Heart right ventricle (tissue), 16 donors: ENCODE results near the gene TIMM17B. TPM values are rescaled to one million over a fixed set of nuclear protein-coding genes. Genes with fewer than 3 reads are reported as not detected.

Experiments used
- ATAC-seq, 8 donors: fragments of 200-7000 bp; cut with Tn5 transposase; one replicate each; pipeline ENCODE4 v1.9.1; 2020; ENCODE audit warnings: mild to moderate bottlenecking in 8 of 8, moderate library complexity in 8 of 8, moderate number of reproducible peaks in 1 of 8
- DNase-seq, 2 donors: peaks; one replicate each; pipeline ENCODE4 v3.0.0-alpha.2; 2020
- H3K27ac ChIP-seq, 10 donors: fragments of 200-600 bp; sonication (generic) in 2 of 10; one replicate each; pipeline versions ENCODE4 v1.5.0 to v1.8.0; 2020 to 2022; ENCODE audit warnings: mild to moderate bottlenecking in 3 of 10
- H3K27me3 ChIP-seq, 7 donors: fragments of 200-600 bp; one replicate each; pipeline ENCODE4 v1.8.0; 2021 to 2022; ENCODE audit warnings: mild to moderate bottlenecking in 2 of 7
- H3K36me3 ChIP-seq, 9 donors: fragments of 200-600 bp; sonication (generic) in 1 of 9; one replicate each; pipeline versions ENCODE4 v1.5.0 to v1.8.0; 2020 to 2022; ENCODE audit warnings: mild to moderate bottlenecking in 2 of 9
- H3K4me1 ChIP-seq, 9 donors: fragments of 200-600 bp; sonication (generic) in 1 of 9; one replicate each; pipeline versions ENCODE4 v1.5.0 to v1.8.0; 2020 to 2022; ENCODE audit warnings: mild to moderate bottlenecking in 4 of 9
- H3K4me3 ChIP-seq, 10 donors: fragments of 200-600 bp; sonication (generic) in 2 of 10; one replicate each; pipeline versions ENCODE4 v1.5.0 to v1.8.0; 2020 to 2022; ENCODE audit warnings: mild to moderate bottlenecking in 7 of 10, moderate library complexity in 2 of 10
- H3K9me3 ChIP-seq, 11 donors: fragments of 200-600 bp in 10 of 11; sonication (generic) in 2 of 11; one replicate each; pipeline versions ENCODE4 v1.5.0 to v1.8.0; 2013 to 2022; ENCODE audit warnings: mild to moderate bottlenecking in 2 of 11, control low read depth in 1 of 11, moderate library complexity in 1 of 11
- WGBS, 2 donors: extraction: QIAGEN DNeasy Blood & Tissue Kit; methylation state at CpG; one replicate each; pipeline ENCODE4 v1.1.7; 2013; ENCODE audit warnings: inconsistent platforms in 1 of 2; 5-methylcytosine and 5-hydroxymethylcytosine counted together
- intact Hi-C, 10 donors: fragments of 100-400 bp; cut with DNase I; formaldehyde crosslinking; loops; one replicate each; pipeline versions ENCODE4 v1.11.1 to v1.14.2; 2022
- polyA plus RNA-seq, 2 donors: library from polyadenylated mRNA; stranded (reverse); fragments of 200-250 nt; gene quantifications; one replicate each; pipeline ENCODE4 v1.2.3, GENCODE V29; 2013
- total RNA-seq, 10 donors: library from RNA; stranded (reverse); fragmentation: NEBNext Ultra II Directional in 3 of 10; extraction: Animal tissue kit (Norgen Biotek cat#: 25700) in 3 of 10; gene quantifications; one replicate each; pipeline versions ENCODE4 v1.2.1 to v1.2.4, GENCODE V29; 2021 to 2023
- TF ChIP-seq, protein P1 (sequence below), 9 donors: fragments of 200-600 bp; sonication (generic) in 2 of 9; IDR thresholded peaks; one replicate each; pipeline versions ENCODE4 v1.5.0 to v1.8.0; 2021 to 2022; ENCODE audit warnings: antibody characterized with exemption in 9 of 9, mild to moderate bottlenecking in 5 of 9, moderate library complexity in 1 of 9
- donor health status: Arrhythmogenic right ventricular cardiomyopathy.
- donor health status: ischemic (EF 13 %, LVEDD 7.1; RV severe dilation, severe dysfunction).
- donor health status: healthy with polysubstance abuse.
- donor health status: DM: no; HTN: yes; CAD: no.
- donor health status: DM: no; HTN: no; CAD: no.
- donor health status: ischemic (EF 25% LVEDD 6.9; RV normal size, moderate dysfunction).
- donor health status: ischemic (EF 25% LVEDD 5.7; RV mildly dilated, moderate dysfunction).
- donor health status: healthy.
- donor health status: DM: yes; HTN: yes; CAD: no.
- donor health status: Ischemic cardiomyopathy.
- donor health status: ischemic (EF 35%, LVEDD 5.7; RV mildly dilated, moderate dysfunction).
- donor health status: nonischemic (EF 11% LVEDD 7.7; RV severe dilation, severe dysfunction).
- donor health status: DM: yes; HTN: yes; CAD: no.
- donor health status: PGD.
- donor health status: ischemic (EF 29% LVEDD 5.4; RV normal size, mild dysfunction).
- donor health status: nonischemic (EF 23%, LVEDD 6.1; RV moderate dilation, normal function).

TIMM17B gene
- total and polyA plus RNA-seq, 12 donors = 58.3 to 100 (median 67.0) TPM

GRCh38 chrX:48904180-48904579 lies 6.6 kb upstream of the TIMM17B start:
- WGBS, 2 donors = 75 to 83% methylated on average over 7 to 8 of the region's 8 CpGs
- TF ChIP-seq, protein P1, sequence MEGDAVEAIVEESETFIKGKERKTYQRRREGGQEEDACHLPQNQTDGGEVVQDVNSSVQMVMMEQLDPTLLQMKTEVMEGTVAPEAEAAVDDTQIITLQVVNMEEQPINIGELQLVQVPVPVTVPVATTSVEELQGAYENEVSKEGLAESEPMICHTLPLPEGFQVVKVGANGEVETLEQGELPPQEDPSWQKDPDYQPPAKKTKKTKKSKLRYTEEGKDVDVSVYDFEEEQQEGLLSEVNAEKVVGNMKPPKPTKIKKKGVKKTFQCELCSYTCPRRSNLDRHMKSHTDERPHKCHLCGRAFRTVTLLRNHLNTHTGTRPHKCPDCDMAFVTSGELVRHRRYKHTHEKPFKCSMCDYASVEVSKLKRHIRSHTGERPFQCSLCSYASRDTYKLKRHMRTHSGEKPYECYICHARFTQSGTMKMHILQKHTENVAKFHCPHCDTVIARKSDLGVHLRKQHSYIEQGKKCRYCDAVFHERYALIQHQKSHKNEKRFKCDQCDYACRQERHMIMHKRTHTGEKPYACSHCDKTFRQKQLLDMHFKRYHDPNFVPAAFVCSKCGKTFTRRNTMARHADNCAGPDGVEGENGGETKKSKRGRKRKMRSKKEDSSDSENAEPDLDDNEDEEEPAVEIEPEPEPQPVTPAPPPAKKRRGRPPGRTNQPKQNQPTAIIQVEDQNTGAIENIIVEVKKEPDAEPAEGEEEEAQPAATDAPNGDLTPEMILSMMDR (IDR thresholded peaks at IDR 0.05) = no peak
- intact Hi-C loops = loop anchor here in 1 of 10 donors (10.0 kb wide), 1 partner anchor 99 kb away; the partner anchor contains the start of gene HDAC6
- ATAC-seq (no peak), DNase-seq (no peak)
- H3K27me3 ChIP-seq = no peaks in the 10 kb centered on the region
- peaks cover 0 to 88% (median 0%) of the 10 kb centered on the region in 9 donors for H3K36me3 ChIP-seq
- no peak overlapping the region for H3K4me3 ChIP-seq
- no peaks in the 10 kb centered on the region for H3K9me3 ChIP-seq
- peaks cover 0 to 6% (median 0%) of the 10 kb centered on the region in 9 donors for H3K4me1 ChIP-seq
- H3K27ac ChIP-seq = no peak overlapping the region

DNA sequence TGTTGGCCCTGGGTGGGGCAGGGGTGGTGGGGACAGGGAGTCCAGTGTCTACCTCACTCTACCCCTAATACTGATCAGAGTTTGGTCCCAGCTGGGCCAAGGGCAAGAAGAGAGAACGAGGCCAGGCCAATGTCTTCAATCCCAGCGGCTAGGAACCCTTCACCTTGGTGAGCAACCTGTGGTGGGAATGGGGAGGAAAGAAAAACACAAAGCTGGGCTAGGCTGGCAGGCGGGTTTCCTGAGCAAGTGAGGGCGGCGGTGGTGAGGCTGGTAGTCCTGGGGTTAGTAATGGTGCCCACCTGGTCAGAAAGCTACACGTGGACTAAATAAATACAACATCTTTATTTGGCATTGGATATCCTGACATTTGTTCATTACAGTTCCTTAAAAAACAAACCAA lies 5.7 kb upstream of the TIMM17B start:
- no peak for DNase-seq
- peaks cover 0 to 1% (median 0%) of the 10 kb centered on the region in 11 donors for H3K9me3 ChIP-seq
- TF ChIP-seq, protein P1 (IDR thresholded peaks at IDR 0.05) = no peak
- H3K4me3 ChIP-seq = no peak overlapping the region
- 82 to 92% methylated on average over 4 to 6 of the region's 6 CpGs for WGBS, 2 donors
- H3K36me3 ChIP-seq = peaks cover 0 to 79% (median 0%) of the 10 kb centered on the region in 9 donors
- no peak for ATAC-seq
- peaks cover 0 to 15% (median 5%) of the 10 kb centered on the region in 9 donors for H3K4me1 ChIP-seq
- no peaks in the 10 kb centered on the region for H3K27me3 ChIP-seq
- intact Hi-C loops = loop anchor here in 1 of 10 donors (10.0 kb wide), 1 partner anchor 98 kb away; the partner anchor contains the start of gene HDAC6
- no peak overlapping the region for H3K27ac ChIP-seq

- H3K27me3 ChIP-seq = no peaks in the 10 kb centered on the region
- peaks cover 0 to 17% (median 5%) of the 10 kb centered on the region in 9 donors for H3K4me1 ChIP-seq
- ATAC-seq (no peak), DNase-seq (no peak)
- no peak overlapping the region for H3K4me3 ChIP-seq
- H3K36me3 ChIP-seq = peaks cover 0 to 79% (median 0%) of the 10 kb centered on the region in 9 donors
- TF ChIP-seq, protein P1 (IDR thresholded peaks at IDR 0.05) = no peak
- H3K27ac ChIP-seq = no peak overlapping the region
- intact Hi-C loops = loop anchor here in 1 of 10 donors (10.0 kb wide), 1 partner anchor 98 kb away; the partner anchor contains the start of gene HDAC6
- peaks cover 0 to 6% (median 0%) of the 10 kb centered on the region in 11 donors for H3K9me3 ChIP-seq
- 75 to 87% methylated on average over 13 to 14 of the region's 14 CpGs for WGBS, 2 donors
Measured at GRCh38 chrX:48902776-48903175, 5.2 kb upstream of the TIMM17B start.

DNA sequence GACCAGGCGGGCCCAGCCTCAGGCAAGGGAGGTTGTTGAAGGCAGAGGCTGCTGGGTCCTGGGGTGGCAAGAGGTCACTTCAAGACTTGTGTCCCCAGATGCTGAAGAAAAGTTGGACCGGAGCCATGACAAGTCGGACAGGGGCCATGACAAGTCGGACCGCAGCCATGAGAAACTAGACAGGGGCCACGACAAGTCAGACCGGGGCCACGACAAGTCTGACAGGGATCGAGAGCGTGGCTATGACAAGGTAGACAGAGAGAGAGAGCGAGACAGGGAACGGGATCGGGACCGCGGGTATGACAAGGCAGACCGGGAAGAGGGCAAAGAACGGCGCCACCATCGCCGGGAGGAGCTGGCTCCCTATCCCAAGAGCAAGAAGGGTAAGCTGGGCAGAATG lies 4.6 kb upstream of the TIMM17B start:
- no peak overlapping the region for H3K27ac ChIP-seq
- TF ChIP-seq, protein P1 (IDR thresholded peaks at IDR 0.05) = no peak
- peaks cover 0 to 13% (median 0%) of the 10 kb centered on the region in 11 donors for H3K9me3 ChIP-seq
- no peak for ATAC-seq
- 92 to 95% methylated on average over 20 of the region's 20 CpGs for WGBS, 2 donors
- intact Hi-C loops = loop anchor here in 1 of 10 donors (10.0 kb wide), 1 partner anchor 97 kb away; the partner anchor contains the start of gene HDAC6
- DNase-seq = no peak
- peaks cover 0 to 17% (median 5%) of the 10 kb centered on the region in 9 donors for H3K4me1 ChIP-seq
- H3K36me3 ChIP-seq = peaks cover 0 to 73% (median 0%) of the 10 kb centered on the region in 9 donors
- no peaks in the 10 kb centered on the region for H3K27me3 ChIP-seq
- no peak overlapping the region for H3K4me3 ChIP-seq
